T-cell (primary cell): ENCODE data around the gene KRT26. TPM values are rescaled to one million over a fixed set of nuclear protein-coding genes. Genes with fewer than 3 reads are reported as not detected.
"Not testable (repeated sequence)": the region's sequence is repeated elsewhere in the genome, so short reads cannot be mapped to it uniquely, and the experiment has no call there.

Experiments used
- ATAC-seq, 4 experiments: fragments of 200-7000 bp in 3 of 4; fragments of 150-1000 bp in 1 of 4; cut with Tn5 transposase; replicated peaks in 1 of 4; 1 replicate in 3 of 4; 2 replicates in 1 of 4; pipeline ENCODE4 v1.10.0; 2021; ENCODE audit warnings: moderate library complexity in 3 of 4, mild to moderate bottlenecking in 2 of 4, moderate number of reproducible peaks in 1 of 4
- CTCF ChIA-PET, 2 donors: fragments of 300-600 bp; sonication (Branson Sonifier 250); formaldehyde crosslinking; loops; one replicate each; lab custom pipeline; 2022; ENCODE audit warnings: antibody characterized with exemption in 2 of 2; lab: Charles Lee
- POLR2A ChIA-PET, 2 donors: fragments of 300-600 bp; sonication (Branson Sonifier 250); formaldehyde crosslinking; loops; one replicate each; lab custom pipeline; 2022; ENCODE audit warnings: antibody characterized with exemption in 2 of 2; lab: Charles Lee
- DNase-seq, 35 experiments: peaks; one replicate each; pipeline versions ENCODE4 v3.0.0 to v3.0.0-alpha.2; 2013 to 2023
- H3K27ac ChIP-seq: one replicate; pipeline ENCODE4 v1.5.1; 2013; ENCODE audit warnings: low read length
- H3K27me3 ChIP-seq, 2 experiments: replicated peaks in 1 of 2; 1 replicate in 1 of 2; 2 replicates in 1 of 2; pipeline versions ENCODE4 v1.6.1 to v1.7.0; 2013; ENCODE audit warnings: low read length in 1 of 2, mixed read lengths in 1 of 2; ENCODE audit not compliant: control insufficient read depth in 2 of 2, insufficient read depth in 2 of 2; ENCODE audit errors: extremely low read depth in 1 of 2
- H3K36me3 ChIP-seq, 2 donors: 1 replicate in 1 of 2; 2 replicates in 1 of 2; pipeline versions ENCODE4 v1.6.1 to v1.7.0; 2013; ENCODE audit warnings: low read length in 1 of 2; ENCODE audit not compliant: control insufficient read depth in 2 of 2, insufficient read depth in 1 of 2; ENCODE audit errors: extremely low read depth in 1 of 2
- H3K4me1 ChIP-seq, 2 experiments: 1 replicate in 1 of 2; 2 replicates in 1 of 2; pipeline versions ENCODE4 v1.6.1 to v1.7.0; 2013; ENCODE audit warnings: low read length in 2 of 2, mixed read lengths in 1 of 2; ENCODE audit not compliant: insufficient read depth in 2 of 2, control insufficient read depth in 1 of 2; ENCODE audit errors: extremely low read depth in 1 of 2
- H3K4me3 ChIP-seq, 2 donors: 1 replicate in 1 of 2; 2 replicates in 1 of 2; pipeline versions ENCODE4 v1.5.1 to v1.7.0; 2013; ENCODE audit warnings: mild to moderate bottlenecking in 2 of 2, low read length in 1 of 2, moderate library complexity in 1 of 2; ENCODE audit not compliant: control insufficient read depth in 1 of 2; ENCODE audit errors: extremely low read depth in 1 of 2
- H3K9me3 ChIP-seq: 2 replicates; pipeline ENCODE4 v1.7.0; 2013
- H3K27ac Mint-ChIP-seq, 2 donors: one replicate each; pipeline ENCODE4 v1.8.0; 2020 to 2021; ENCODE audit warnings: mild to moderate bottlenecking in 2 of 2, mixed read lengths in 2 of 2
- H3K27me3 Mint-ChIP-seq, 2 donors: one replicate each; pipeline ENCODE4 v1.8.0; 2021 to 2022; ENCODE audit warnings: mixed read lengths in 2 of 2
- H3K36me3 Mint-ChIP-seq: one replicate; pipeline ENCODE4 v1.8.0; 2021; ENCODE audit warnings: mixed read lengths
- H3K4me1 Mint-ChIP-seq, 3 donors: one replicate each; pipeline ENCODE4 v1.8.0; 2020 to 2022; ENCODE audit warnings: mixed read lengths in 3 of 3, mild to moderate bottlenecking in 1 of 3
- H3K4me3 Mint-ChIP-seq, 3 donors: one replicate each; pipeline ENCODE4 v1.8.0; 2020 to 2022; ENCODE audit warnings: mild to moderate bottlenecking in 3 of 3, mixed read lengths in 3 of 3, moderate library complexity in 3 of 3
- H3K9me3 Mint-ChIP-seq, 3 donors: one replicate each; pipeline ENCODE4 v1.8.0; 2020 to 2022; ENCODE audit warnings: mixed read lengths in 3 of 3
- WGBS: methylation state at CpG from one replicate; pipeline ENCODE4 v1.1.5; 2013; ENCODE audit warnings: missing lambda C conversion rate; ENCODE audit not compliant: insufficient coverage; 5-methylcytosine and 5-hydroxymethylcytosine counted together
- total RNA-seq, 35 experiments: library from RNA in 6 of 35; stranded (reverse) in 6 of 35; fragments of 120-200 nt in 1 of 35; gene quantifications; one replicate each; pipeline versions ENCODE4 v1.2.1 to v1.2.4 and lab custom pipeline; 2013 to 2026

The KRT26 gene
- total RNA-seq, 5 donors from 2014 or later (not counting 1 experiment from before 2014, with no cell fraction given), result not detected

- no CpG with 5 or more reads among the region's 3 CpGs for WGBS
- peaks cover 33 to 36% of the 10 kb centered on the region in 2 donors for H3K27me3 Mint-ChIP-seq
- no peaks in the 10 kb centered on the region for H3K36me3 ChIP-seq
- no peaks in the 10 kb centered on the region for H3K36me3 Mint-ChIP-seq
- ATAC-seq, result no peak
- H3K27me3 ChIP-seq, result peaks cover 4 to 10% of the 10 kb centered on the region in 2 experiments
- CTCF ChIA-PET, result no interaction called here
- H3K27ac Mint-ChIP-seq, result no peak overlapping the region
- no peak for DNase-seq
- no peak overlapping the region for H3K4me3 Mint-ChIP-seq
- H3K9me3 Mint-ChIP-seq, result peaks cover 0 to 12% (median 8%) of the 10 kb centered on the region in 3 donors
- H3K27ac ChIP-seq, result no peak overlapping the region
- no peaks in the 10 kb centered on the region for H3K9me3 ChIP-seq
- POLR2A ChIA-PET, result interaction anchor here in 1 of 2 donors (0.6 kb wide), 1 partner anchor 25 kb away, joined by 3 read pairs; no protein-coding TSS in a partner anchor
- H3K4me3 ChIP-seq, result no peak overlapping the region
- H3K4me1 ChIP-seq, result no peaks in the 10 kb centered on the region
- H3K4me1 Mint-ChIP-seq, result no peaks in the 10 kb centered on the region
Measured at GRCh38 chr17:40753804-40754203, 18.2 kb downstream of the KRT26 start.

- no peak overlapping the region for H3K27ac ChIP-seq
- no peaks in the 10 kb centered on the region for H3K4me1 Mint-ChIP-seq
- no peak overlapping the region for H3K27ac Mint-ChIP-seq
- ChIA-PET POLR2A (no interaction called here), CTCF (interaction anchor here in 1 of 2 donors (0.6 kb wide), 1 partner anchor 170 kb away, joined by 3 read pairs; no protein-coding TSS in a partner anchor)
- H3K4me3 Mint-ChIP-seq, result no peak overlapping the region
- no peaks in the 10 kb centered on the region for H3K9me3 ChIP-seq
- H3K27me3 Mint-ChIP-seq, result peaks cover 33 to 43% of the 10 kb centered on the region in 2 donors
- H3K36me3 ChIP-seq, result no peaks in the 10 kb centered on the region
- H3K4me3 ChIP-seq, result no peak overlapping the region
- DNase-seq (no peak), ATAC-seq (no peak)
- peaks cover 4 to 6% of the 10 kb centered on the region in 2 experiments for H3K27me3 ChIP-seq
- H3K36me3 Mint-ChIP-seq, result no peaks in the 10 kb centered on the region
- H3K9me3 Mint-ChIP-seq, result peaks cover 0 to 4% (median 0%) of the 10 kb centered on the region in 3 donors
- no peaks in the 10 kb centered on the region for H3K4me1 ChIP-seq
- WGBS, result 88% methylated on average over 13 of the region's 14 CpGs
Measured at GRCh38 chr17:40751065-40751464, 20.9 kb downstream of the KRT26 start.

GRCh38 chr17:40750391-40750790, 21.6 kb downstream of the KRT26 start:
- Mint-ChIP-seq H3K27ac (no peak overlapping the region), H3K4me1 (no peaks in the 10 kb centered on the region), H3K27me3 (peaks cover 35 to 42% of the 10 kb centered on the region in 2 donors), H3K9me3 (peaks cover 0 to 4% (median 0%) of the 10 kb centered on the region in 3 donors), H3K4me3 (no peak overlapping the region), H3K36me3 (no peaks in the 10 kb centered on the region)
- H3K4me1 ChIP-seq, result no peaks in the 10 kb centered on the region
- DNase-seq (no peak), ATAC-seq (no peak)
- H3K9me3 ChIP-seq, result no peaks in the 10 kb centered on the region
- ChIA-PET CTCF (no interaction called here), POLR2A (no interaction called here)
- 58% methylated on average over 2 of the region's 6 CpGs for WGBS
- H3K4me3 ChIP-seq, result no peak overlapping the region
- H3K36me3 ChIP-seq, result no peaks in the 10 kb centered on the region
- H3K27ac ChIP-seq, result no peak overlapping the region
- H3K27me3 ChIP-seq, result peaks cover 4 to 6% of the 10 kb centered on the region in 2 experiments

- H3K27me3 ChIP-seq, result peaks cover 4 to 12% of the 10 kb centered on the region in 2 experiments
- DNase-seq, ATAC-seq, H3K36me3 Mint-ChIP-seq, CTCF ChIA-PET, H3K27ac Mint-ChIP-seq, POLR2A ChIA-PET, H3K4me1 Mint-ChIP-seq, H3K4me3 Mint-ChIP-seq, H3K9me3 Mint-ChIP-seq, H3K36me3 ChIP-seq, H3K4me1 ChIP-seq, H3K27ac ChIP-seq, H3K9me3 ChIP-seq, H3K4me3 ChIP-seq: not testable (repeated sequence)
- H3K27me3 Mint-ChIP-seq, result peaks cover 44 to 45% of the 10 kb centered on the region in 2 donors
- WGBS, result no CpG with 5 or more reads among the region's 1 CpG
Measured at GRCh38 chr17:40748666-40749065, 23.3 kb downstream of the KRT26 start.

- POLR2A ChIA-PET, result no interaction called here
- peaks cover 2 to 16% of the 10 kb centered on the region in 2 experiments for H3K27me3 ChIP-seq
- CTCF ChIA-PET, result no interaction called here
- peaks cover 2 to 7% (median 5%) of the 10 kb centered on the region in 3 donors for H3K9me3 Mint-ChIP-seq
- peaks cover 29 to 34% of the 10 kb centered on the region in 2 donors for H3K27me3 Mint-ChIP-seq
- ATAC-seq, result no peak
- no peak for DNase-seq
- no peak overlapping the region for H3K27ac ChIP-seq
- no peaks in the 10 kb centered on the region for H3K36me3 ChIP-seq
- 43% methylated on average over 3 of the region's 4 CpGs for WGBS
- H3K4me3 Mint-ChIP-seq, result no peak overlapping the region
- no peak overlapping the region for H3K27ac Mint-ChIP-seq
- H3K4me1 ChIP-seq, result no peaks in the 10 kb centered on the region
- peaks cover 3% of the 10 kb centered on the region for H3K36me3 Mint-ChIP-seq
- H3K4me1 Mint-ChIP-seq, result no peaks in the 10 kb centered on the region
- no peak overlapping the region for H3K4me3 ChIP-seq
- H3K9me3 ChIP-seq, result no peaks in the 10 kb centered on the region
Measured at GRCh38 chr17:40738553-40738952, 33.4 kb downstream of the KRT26 start.

GRCh38 chr17:40735016-40735415, 37.0 kb downstream of the KRT26 start:
- no peak overlapping the region for H3K4me3 ChIP-seq
- Mint-ChIP-seq H3K4me3 (no peak overlapping the region), H3K27me3 (peaks cover 18 to 30% of the 10 kb centered on the region in 2 donors), H3K27ac (no peak overlapping the region), H3K4me1 (no peaks in the 10 kb centered on the region), H3K9me3 (no peaks in the 10 kb centered on the region), H3K36me3 (no peaks in the 10 kb centered on the region)
- WGBS, result no CpG with 5 or more reads among the region's 1 CpG
- no peaks in the 10 kb centered on the region for H3K4me1 ChIP-seq
- DNase-seq (no peak), ATAC-seq (no peak)
- no peaks in the 10 kb centered on the region for H3K9me3 ChIP-seq
- CTCF ChIA-PET, result no interaction called here
- POLR2A ChIA-PET, result no interaction called here
- no peaks in the 10 kb centered on the region for H3K36me3 ChIP-seq
- no peak overlapping the region for H3K27ac ChIP-seq
- peaks cover 10 to 12% of the 10 kb centered on the region in 2 experiments for H3K27me3 ChIP-seq
